ENCODE measurements around the gene PSTK.

PSTK gene

GRCh38 chr10:123021517-123021916, 41.3 kb downstream of the PSTK start:
- no peak for DNase-seq

GRCh38 chr10:123024540-123024939, 44.3 kb downstream of the PSTK start:
- DNase-seq = no peak

GRCh38 chr10:123026302-123026701, 46.1 kb downstream of the PSTK start:
- no peak for DNase-seq

- no peak for DNase-seq
Observed at GRCh38 chr10:123027861-123028260, 47.7 kb downstream of the PSTK start.

- no peak for DNase-seq
Observed at GRCh38 chr10:123031124-123031523, 50.9 kb downstream of the PSTK start.

DNA sequence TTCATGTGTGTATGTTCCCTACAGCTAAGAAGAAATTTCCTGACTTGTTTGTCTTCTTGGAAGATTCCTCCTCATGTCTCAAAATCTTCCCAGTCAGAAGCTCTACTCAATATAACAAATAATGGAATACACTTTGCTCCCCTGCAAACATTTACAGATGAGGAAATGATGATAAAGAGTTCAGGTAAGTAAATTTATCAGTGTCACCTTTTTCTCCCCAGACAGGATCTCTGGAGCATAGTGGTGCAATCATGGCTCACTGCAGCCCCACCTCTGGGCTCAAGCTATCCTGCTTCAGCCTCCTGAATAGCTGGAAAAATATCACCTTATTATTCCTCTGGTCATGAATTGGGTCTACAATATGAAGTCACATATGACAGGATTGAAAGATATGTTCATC, 54.1 kb downstream of the PSTK start:
- no peak for DNase-seq

DNA sequence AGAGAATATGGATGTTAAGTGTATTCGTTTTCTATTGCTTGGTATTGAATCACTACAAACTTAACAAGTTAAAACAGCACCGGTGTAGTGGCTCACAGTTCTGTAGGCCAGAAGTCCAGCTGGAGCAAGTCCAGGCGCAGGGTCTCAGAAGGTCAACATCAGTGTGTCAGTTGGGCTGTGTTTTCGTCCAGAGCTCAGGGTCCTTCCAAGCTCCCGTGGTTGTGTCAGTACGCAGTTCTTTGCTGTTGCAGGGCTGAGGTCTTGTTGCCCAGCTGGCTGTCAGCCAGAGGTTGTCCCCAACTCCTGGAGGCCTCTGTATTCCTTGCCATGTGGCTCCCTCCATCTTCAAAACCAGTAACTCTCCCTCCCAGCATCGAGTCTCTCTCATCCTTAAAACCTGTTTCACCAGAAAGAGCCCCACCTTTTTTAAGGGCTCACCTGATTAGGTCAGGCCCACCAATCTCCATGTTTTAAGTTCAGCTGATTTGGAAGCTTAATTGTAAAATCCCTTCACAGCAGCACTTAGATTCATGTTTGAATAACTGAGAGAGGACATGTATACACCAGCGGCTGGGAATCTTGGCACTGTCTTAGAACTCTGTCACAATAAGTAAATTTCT, 55.4 kb downstream of the PSTK start:
- DNase-seq = no peak

DNA sequence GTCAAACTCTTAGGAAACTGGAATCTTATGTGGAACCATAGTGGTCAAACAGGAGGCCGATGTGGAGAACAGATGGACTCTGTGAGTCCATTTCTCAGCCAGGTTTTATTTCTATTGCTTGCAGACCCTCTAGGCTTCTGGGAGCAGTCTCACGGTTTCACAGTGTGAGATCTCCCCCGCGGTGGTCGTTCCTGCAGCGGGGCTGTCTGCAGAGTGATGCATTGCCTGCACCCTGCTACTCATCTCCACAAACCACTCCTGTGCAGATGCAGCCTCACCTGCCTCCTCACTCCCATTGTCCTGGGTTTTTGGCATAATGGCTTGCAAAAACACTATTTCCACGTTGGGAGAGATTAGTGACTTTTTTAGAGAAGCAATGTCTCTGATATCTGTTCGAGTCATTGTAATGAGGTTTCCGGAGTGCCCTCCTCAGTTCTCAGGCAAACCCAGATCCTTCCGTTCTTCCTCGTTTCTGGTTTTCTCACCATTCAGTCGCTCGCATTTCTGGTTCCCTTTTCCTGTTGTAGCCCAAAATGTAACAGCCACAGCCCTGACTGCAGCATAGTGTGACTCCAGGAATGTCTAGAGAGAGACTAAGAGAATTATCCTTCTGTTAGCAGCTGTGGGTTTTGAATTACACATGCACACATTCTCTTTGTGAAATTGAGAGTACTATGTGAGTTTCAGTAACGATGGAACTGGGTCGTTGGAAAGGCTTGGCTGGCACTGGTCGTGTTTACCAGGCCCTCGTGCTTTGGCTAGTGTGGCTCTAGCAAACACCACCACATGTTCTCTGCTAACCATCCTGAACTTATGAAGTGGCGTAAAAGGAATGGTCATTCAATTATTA, 58.8 kb downstream of the PSTK start:
- DNase-seq = no peak

DNA sequence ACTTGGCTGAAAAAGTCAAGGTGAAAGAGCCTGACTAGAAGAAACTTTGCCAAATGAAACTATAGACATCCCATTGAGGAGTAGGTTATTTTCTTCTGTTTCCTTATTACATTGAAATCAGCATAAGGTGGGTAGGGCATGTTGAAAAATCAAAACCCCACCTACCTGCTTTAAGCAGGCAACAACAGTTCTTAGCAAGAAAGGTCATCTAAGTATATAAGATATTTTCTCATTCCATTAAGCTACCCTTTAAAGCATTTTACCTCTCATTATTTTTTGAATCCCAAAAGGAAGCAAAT, 59.4 kb downstream of the PSTK start:
- DNase-seq = no peak

Data from T-helper 9 cell (primary cell).